ENCODE data around the gene TP53BP1.

DNA sequence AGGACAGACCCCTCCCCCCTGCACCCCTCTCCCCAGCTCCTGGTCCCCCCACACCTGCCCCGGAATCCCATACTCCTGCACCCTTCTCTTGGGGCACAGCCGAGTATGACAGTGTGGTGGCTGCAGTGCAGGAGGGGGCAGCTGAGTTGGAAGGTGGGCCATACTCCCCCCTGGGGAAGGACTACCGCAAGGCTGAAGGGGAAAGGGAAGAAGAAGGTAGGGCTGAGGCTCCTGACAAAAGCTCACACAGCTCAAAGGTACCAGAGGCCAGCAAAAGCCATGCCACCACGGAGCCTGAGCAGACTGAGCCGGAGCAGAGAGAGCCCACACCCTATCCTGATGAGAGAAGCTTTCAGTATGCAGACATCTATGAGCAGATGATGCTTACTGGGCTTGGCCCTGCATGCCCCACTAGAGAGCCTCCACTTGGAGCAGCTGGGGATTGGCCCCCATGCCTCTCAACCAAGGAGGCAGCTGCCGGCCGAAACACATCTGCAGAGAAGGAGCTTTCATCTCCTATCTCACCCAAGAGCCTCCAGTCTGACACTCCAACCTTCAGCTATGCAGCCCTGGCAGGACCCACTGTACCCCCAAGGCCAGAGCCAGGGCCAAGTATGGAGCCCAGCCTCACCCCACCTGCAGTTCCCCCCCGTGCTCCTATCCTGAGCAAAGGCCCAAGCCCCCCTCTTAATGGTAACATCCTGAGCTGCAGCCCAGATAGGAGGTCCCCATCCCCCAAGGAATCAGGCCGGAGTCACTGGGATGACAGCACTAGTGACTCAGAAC lies 34.3 kb upstream of the TP53BP1 start:
- no peak for TF ChIP-seq TCF12 (IDR thresholded peaks at IDR 0.05)
- TF ChIP-seq TCF12 (CRISPR knock-in tag; IDR thresholded peaks at IDR 0.05): no peak
- TF ChIP-seq, protein P1, sequence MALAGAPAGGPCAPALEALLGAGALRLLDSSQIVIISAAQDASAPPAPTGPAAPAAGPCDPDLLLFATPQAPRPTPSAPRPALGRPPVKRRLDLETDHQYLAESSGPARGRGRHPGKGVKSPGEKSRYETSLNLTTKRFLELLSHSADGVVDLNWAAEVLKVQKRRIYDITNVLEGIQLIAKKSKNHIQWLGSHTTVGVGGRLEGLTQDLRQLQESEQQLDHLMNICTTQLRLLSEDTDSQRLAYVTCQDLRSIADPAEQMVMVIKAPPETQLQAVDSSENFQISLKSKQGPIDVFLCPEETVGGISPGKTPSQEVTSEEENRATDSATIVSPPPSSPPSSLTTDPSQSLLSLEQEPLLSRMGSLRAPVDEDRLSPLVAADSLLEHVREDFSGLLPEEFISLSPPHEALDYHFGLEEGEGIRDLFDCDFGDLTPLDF (CRISPR knock-in tag; IDR thresholded peaks at IDR 0.05): no peak
- TF ChIP-seq KMT2A (CRISPR knock-in tag; IDR thresholded peaks at IDR 0.05): no peak
- no peak for TF ChIP-seq ZNF207 (IDR thresholded peaks at IDR 0.05; ENCODE audit: borderline replicate concordance)
- TF ChIP-seq, protein P2, sequence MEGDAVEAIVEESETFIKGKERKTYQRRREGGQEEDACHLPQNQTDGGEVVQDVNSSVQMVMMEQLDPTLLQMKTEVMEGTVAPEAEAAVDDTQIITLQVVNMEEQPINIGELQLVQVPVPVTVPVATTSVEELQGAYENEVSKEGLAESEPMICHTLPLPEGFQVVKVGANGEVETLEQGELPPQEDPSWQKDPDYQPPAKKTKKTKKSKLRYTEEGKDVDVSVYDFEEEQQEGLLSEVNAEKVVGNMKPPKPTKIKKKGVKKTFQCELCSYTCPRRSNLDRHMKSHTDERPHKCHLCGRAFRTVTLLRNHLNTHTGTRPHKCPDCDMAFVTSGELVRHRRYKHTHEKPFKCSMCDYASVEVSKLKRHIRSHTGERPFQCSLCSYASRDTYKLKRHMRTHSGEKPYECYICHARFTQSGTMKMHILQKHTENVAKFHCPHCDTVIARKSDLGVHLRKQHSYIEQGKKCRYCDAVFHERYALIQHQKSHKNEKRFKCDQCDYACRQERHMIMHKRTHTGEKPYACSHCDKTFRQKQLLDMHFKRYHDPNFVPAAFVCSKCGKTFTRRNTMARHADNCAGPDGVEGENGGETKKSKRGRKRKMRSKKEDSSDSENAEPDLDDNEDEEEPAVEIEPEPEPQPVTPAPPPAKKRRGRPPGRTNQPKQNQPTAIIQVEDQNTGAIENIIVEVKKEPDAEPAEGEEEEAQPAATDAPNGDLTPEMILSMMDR (CRISPR knock-in tag; IDR thresholded peaks at IDR 0.05): no peak
- no peak for TF ChIP-seq EP300 (IDR thresholded peaks at IDR 0.05; ENCODE audit: low read depth in 2 of 2, low read length in 2 of 2)
- no peak for TF ChIP-seq EP300 (CRISPR knock-in tag; IDR thresholded peaks at IDR 0.05; ENCODE audit: borderline replicate concordance)
- TF ChIP-seq, protein P3, sequence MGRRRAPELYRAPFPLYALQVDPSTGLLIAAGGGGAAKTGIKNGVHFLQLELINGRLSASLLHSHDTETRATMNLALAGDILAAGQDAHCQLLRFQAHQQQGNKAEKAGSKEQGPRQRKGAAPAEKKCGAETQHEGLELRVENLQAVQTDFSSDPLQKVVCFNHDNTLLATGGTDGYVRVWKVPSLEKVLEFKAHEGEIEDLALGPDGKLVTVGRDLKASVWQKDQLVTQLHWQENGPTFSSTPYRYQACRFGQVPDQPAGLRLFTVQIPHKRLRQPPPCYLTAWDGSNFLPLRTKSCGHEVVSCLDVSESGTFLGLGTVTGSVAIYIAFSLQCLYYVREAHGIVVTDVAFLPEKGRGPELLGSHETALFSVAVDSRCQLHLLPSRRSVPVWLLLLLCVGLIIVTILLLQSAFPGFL (CRISPR knock-in tag; IDR thresholded peaks at IDR 0.05): no peak
- TF ChIP-seq GABPA (IDR thresholded peaks at IDR 0.05; ENCODE audit: low read depth, low read length): no peak
- TF ChIP-seq GABPA (CRISPR knock-in tag; IDR thresholded peaks at IDR 0.05; ENCODE audit: low read depth): no peak
- no peak for TF ChIP-seq ZSCAN25 (CRISPR knock-in tag; IDR thresholded peaks at IDR 0.05)
- TF ChIP-seq, protein P4, sequence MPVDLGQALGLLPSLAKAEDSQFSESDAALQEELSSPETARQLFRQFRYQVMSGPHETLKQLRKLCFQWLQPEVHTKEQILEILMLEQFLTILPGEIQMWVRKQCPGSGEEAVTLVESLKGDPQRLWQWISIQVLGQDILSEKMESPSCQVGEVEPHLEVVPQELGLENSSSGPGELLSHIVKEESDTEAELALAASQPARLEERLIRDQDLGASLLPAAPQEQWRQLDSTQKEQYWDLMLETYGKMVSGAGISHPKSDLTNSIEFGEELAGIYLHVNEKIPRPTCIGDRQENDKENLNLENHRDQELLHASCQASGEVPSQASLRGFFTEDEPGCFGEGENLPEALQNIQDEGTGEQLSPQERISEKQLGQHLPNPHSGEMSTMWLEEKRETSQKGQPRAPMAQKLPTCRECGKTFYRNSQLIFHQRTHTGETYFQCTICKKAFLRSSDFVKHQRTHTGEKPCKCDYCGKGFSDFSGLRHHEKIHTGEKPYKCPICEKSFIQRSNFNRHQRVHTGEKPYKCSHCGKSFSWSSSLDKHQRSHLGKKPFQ (CRISPR knock-in tag; IDR thresholded peaks at IDR 0.05; ENCODE audit: insufficient replicate concordance): no peak
- TF ChIP-seq ELF1 (CRISPR knock-in tag; IDR thresholded peaks at IDR 0.05): no peak
- TF ChIP-seq, protein P5, sequence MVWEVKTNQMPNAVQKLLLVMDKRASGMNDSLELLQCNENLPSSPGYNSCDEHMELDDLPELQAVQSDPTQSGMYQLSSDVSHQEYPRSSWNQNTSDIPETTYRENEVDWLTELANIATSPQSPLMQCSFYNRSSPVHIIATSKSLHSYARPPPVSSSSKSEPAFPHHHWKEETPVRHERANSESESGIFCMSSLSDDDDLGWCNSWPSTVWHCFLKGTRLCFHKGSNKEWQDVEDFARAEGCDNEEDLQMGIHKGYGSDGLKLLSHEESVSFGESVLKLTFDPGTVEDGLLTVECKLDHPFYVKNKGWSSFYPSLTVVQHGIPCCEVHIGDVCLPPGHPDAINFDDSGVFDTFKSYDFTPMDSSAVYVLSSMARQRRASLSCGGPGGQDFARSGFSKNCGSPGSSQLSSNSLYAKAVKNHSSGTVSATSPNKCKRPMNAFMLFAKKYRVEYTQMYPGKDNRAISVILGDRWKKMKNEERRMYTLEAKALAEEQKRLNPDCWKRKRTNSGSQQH (CRISPR knock-in tag; IDR thresholded peaks at IDR 0.05; ENCODE audit: low read depth): no peak
- no peak for TF ChIP-seq ZNF839 (CRISPR knock-in tag; IDR thresholded peaks at IDR 0.05; ENCODE audit: borderline replicate concordance)

Data from HepG2 (cell line).